Measurements from ENCODE around the gene AGO4. TPM values are rescaled to one million over a fixed set of nuclear protein-coding genes. Genes with fewer than 3 reads are reported as not detected.
A peak's percentile ranks its signal among the peaks of the same experiment; 100 is the strongest.
"Not testable (repeated sequence)": the region's sequence is repeated elsewhere in the genome, so short reads cannot be mapped to it uniquely, and the experiment has no call there.

AGO4 gene
- total and polyA plus RNA-seq, 7 donors = 3.5 to 27.4 (median 13.9) TPM

DNA sequence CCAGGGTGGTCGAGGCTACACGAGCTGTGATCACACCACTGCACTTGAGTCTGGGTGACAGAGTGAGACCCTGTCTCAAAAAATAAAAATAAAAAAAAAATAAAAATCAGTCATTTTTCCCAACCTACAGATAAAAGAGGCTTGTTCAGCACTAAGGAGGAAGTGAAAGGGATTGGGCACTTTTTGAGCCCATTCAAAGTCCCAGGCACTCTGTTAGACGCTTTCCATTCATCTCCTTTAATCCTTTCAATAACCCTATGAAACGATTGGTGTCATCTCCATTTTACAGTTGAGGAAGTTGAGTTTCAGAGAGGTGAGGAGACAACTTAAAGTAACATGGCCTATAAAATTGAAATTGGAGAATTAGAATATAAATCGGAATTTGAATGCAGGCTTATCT is 10.4 kb upstream of the AGO4 start:
- DNase-seq (no peak), ATAC-seq (no peak)
- 76 to 83% (median 78%) methylated on average over 5 of the region's 5 CpGs for WGBS, 3 donors
- Histone ChIP-seq H3K27ac (no peak overlapping the region), H3K27me3 (ENCODE audit: insufficient read depth in 3 of 3, low read length in 2 of 3) (no peaks in the 10 kb centered on the region), H3K4me1 (no peaks in the 10 kb centered on the region), H3K36me3 (ENCODE audit: insufficient read depth in 1 of 2, low read depth in 1 of 2) (no peaks in the 10 kb centered on the region), H3K9me3 (no peaks in the 10 kb centered on the region), H3K4me3 (no peak overlapping the region)
- intact Hi-C loops (cut with DNase I) = no loop called here
- TF ChIP-seq, protein P1, sequence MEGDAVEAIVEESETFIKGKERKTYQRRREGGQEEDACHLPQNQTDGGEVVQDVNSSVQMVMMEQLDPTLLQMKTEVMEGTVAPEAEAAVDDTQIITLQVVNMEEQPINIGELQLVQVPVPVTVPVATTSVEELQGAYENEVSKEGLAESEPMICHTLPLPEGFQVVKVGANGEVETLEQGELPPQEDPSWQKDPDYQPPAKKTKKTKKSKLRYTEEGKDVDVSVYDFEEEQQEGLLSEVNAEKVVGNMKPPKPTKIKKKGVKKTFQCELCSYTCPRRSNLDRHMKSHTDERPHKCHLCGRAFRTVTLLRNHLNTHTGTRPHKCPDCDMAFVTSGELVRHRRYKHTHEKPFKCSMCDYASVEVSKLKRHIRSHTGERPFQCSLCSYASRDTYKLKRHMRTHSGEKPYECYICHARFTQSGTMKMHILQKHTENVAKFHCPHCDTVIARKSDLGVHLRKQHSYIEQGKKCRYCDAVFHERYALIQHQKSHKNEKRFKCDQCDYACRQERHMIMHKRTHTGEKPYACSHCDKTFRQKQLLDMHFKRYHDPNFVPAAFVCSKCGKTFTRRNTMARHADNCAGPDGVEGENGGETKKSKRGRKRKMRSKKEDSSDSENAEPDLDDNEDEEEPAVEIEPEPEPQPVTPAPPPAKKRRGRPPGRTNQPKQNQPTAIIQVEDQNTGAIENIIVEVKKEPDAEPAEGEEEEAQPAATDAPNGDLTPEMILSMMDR (IDR thresholded peaks at IDR 0.05) = no peak

DNA sequence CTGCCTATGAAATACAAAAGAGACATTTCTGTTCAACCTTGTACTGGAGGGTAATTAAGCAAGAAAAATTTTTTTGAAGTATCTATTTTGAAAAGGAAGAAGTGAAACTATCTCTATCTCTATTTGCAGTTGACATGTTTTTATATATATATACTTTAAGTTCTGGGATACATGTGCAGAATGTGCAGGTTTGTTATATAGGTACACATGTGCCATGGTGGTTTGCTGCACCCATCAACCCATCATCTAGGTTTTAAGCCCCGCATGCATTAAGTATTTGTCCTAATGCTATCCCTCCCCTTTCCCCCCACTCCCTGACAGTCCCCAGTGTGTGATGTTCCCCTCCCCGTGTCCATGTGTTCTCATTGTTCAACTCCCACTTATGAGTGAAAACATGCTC is 9.8 kb upstream of the AGO4 start:
- intact Hi-C loops (cut with DNase I); DNase-seq; ATAC-seq: not testable (repeated sequence)

DNA sequence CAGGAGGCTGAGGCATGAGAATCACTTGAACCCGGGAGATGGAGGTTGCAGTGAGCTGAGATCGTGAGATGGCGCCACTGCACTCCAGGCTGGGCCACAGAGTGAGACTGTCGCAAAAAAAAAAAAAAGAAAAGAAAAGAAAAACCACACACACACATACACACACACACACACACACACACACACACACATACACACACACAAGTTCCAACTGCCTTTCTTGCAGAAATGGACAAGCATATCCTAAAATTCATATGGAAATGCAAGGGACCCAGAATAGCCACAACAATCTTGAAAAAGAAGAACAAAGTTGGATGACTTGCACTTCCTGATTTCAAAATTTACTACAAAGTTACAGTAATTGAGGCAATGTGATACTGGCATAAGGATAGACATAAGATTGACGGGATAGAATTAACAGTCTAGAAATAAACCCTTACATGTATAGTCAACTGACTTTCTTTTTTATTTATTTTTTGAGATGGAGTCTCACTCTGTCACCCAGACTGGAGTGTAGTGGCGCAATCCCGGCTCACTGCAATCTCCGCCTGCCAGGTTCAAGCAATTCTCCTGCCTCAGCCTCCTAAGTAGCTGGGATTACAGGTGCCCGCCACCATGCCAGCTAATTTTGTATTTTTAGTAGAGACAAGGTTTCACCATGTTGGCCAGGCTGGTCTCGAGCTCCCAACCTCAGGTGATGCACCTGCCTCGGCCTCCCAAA is 7.5 kb upstream of the AGO4 start:
- H3K27me3 ChIP-seq (ENCODE audit: insufficient read depth in 3 of 3, low read length in 2 of 3); ATAC-seq; H3K27ac ChIP-seq; DNase-seq; H3K4me1 ChIP-seq; H3K36me3 ChIP-seq (ENCODE audit: insufficient read depth in 1 of 2, low read depth in 1 of 2); H3K4me3 ChIP-seq; intact Hi-C loops (cut with DNase I); H3K9me3 ChIP-seq: not testable (repeated sequence)
- WGBS, 3 donors = 86 to 91% (median 89%) methylated on average over 10 to 11 of the region's 11 CpGs

More for the DNA sequence above, 9.8 kb upstream of the AGO4 start:
- WGBS, 3 donors = 79 to 83% (median 80%) methylated on average over 2 of the region's 2 CpGs
- not testable (repeated sequence) for H3K9me3 ChIP-seq; H3K4me1 ChIP-seq; H3K27ac ChIP-seq; H3K36me3 ChIP-seq (ENCODE audit: insufficient read depth in 1 of 2, low read depth in 1 of 2); H3K4me3 ChIP-seq; H3K27me3 ChIP-seq (ENCODE audit: insufficient read depth in 3 of 3, low read length in 2 of 3)

DNA sequence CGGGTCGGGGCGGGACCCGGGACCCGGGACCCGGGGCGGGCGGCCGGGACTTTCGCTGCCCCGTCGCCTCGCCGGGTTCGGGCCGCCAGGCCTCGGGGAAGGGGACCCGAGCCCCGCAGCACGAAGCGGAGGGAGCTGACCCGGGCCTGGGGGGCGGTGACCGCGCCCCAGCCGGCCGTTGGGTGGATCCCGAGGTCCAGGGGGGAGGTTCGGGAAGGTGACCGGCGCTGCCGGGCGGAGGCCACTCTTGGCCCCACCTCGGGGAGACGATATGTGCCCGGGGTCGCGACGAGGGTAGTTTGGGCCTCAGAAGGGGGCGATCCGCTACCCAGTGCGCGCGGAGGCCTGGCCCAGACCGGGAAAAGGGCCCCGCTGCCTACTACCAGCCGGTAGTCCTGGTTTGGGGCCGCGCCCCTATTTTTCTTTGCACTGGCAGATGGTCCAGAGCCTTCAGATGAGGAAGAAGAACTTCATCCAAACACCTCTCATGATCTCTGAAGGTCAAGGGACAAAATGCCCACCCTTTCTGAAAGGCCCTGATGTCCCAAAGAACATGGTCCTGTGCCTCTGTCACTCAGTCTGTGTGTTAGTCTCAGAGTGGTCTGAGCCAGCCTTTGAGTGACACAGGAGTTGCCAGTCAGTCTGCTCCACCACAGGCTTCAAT is 766 bp downstream of the AGO4 start:
- ATAC-seq (peak; percentile 65 to 80 (median 68)), DNase-seq (peak; percentile 36 to 63)
- WGBS, 3 donors = 0 to 2% (median 1%) methylated on average over 23 to 49 of the region's 49 CpGs
- Histone ChIP-seq H3K4me3 (peak overlapping the region; percentile 89), H3K27me3 (ENCODE audit: insufficient read depth in 3 of 3, low read length in 2 of 3) (no peaks in the 10 kb centered on the region), H3K27ac (peak overlapping the region; percentile 90), H3K4me1 (peaks cover 19% of the 10 kb centered on the region), H3K9me3 (no peaks in the 10 kb centered on the region), H3K36me3 (ENCODE audit: insufficient read depth in 1 of 2, low read depth in 1 of 2) (no peaks in the 10 kb centered on the region)
- TF ChIP-seq, protein P1 (IDR thresholded peaks at IDR 0.05) = no peak
- intact Hi-C loops (cut with DNase I) = no loop called here

DNA sequence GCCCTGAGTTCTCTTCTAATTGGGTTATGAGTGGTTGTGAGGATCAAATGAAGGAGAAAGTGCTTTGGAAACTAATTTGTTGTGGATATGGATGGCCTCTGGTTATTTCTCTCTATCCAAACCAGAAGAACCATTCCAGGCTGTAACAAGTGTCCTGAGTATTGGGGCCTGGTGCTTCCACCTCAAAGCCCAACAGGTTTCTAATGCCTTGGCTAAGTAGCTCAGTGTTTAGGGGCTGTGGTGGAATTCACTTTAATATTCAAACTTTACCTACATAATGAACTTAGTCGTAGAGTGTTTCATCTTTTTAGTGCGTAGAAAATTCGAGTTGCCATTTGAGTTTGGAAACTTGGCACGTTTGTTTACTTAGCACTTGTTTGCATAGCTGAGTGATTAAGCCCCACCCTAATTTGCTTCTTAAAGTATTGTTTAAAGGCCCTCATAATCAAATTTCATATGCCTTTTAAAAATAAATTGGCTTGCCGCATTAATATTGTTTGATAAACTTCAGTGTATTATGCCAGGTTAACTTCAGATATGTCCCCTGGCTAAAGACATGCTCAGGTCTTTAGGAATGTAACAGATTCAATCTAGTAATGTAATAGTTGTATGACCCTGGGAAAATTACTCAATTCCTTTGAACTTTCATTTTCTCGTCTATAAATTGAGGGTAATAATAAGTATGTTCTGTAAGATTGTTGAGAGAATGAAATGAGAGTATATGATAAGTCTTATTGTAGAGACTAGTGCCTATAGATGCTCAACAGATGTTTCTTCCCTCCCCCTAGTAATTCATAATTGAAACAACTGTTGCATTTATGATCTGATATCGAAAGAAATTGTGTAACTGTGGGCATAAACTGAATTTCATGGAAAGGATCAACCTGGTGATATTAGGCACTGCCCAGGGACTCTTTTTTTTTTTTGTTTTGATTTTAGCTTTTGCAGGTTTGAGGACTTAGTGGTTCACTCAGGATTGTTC is 1.6 kb downstream of the AGO4 start:
- DNase-seq (no peak), ATAC-seq (no peak)
- TF ChIP-seq, protein P1 (IDR thresholded peaks at IDR 0.05) = no peak
- H3K4me3 ChIP-seq = peak overlapping the region; percentile 89
- no peaks in the 10 kb centered on the region for H3K9me3 ChIP-seq
- intact Hi-C loops (cut with DNase I) = no loop called here
- H3K27me3 ChIP-seq (ENCODE audit: insufficient read depth in 3 of 3, low read length in 2 of 3) = no peaks in the 10 kb centered on the region
- peaks cover 19% of the 10 kb centered on the region for H3K4me1 ChIP-seq
- 48 to 54% (median 49%) methylated on average over 7 of the region's 7 CpGs for WGBS, 3 donors
- H3K27ac ChIP-seq = peak overlapping the region; percentile 90
- H3K36me3 ChIP-seq (ENCODE audit: insufficient read depth in 1 of 2, low read depth in 1 of 2) = no peaks in the 10 kb centered on the region

All from psoas muscle (tissue), 8 donors.